ENCODE measurements around the gene LARP4B. TPM values are rescaled to one million over a fixed set of nuclear protein-coding genes. Genes with fewer than 3 reads are reported as not detected.

Gene LARP4B
- total RNA-seq, 1 experiment from 2014 or later = 122 TPM

DNA sequence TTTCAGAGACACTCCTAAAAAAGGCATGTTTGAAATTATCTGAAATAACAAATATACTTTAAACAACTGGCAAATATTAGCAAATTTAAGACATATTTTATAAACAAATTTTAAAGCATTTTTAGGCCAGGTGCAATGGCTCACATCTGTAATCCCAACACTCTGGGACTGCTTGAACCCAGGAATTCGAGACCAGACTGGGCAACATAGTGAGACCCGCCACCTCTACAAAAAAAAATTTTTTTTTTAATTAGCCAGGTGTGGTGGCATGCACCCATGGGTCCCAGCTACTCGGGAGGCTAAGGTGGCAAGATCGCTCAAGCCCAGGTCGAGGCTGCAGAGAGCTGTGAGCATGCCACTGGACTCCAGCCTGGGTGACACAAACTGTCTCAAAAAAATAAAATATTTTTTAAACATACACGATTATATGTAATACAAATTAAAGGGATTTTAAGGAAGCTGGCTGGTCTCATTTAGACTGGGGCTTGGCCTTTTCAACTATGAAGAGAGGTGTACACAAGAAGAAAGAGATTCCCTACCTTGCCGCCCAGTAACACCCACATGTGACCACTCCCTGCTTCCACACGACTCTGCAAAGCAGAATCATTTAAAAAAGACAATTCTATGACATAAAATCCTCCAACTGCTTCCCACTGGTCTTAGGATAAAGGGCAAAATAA, 7.5 kb downstream of the LARP4B start:
- intact Hi-C loops (cut with micrococcal nuclease) = no loop called here
- no peak overlapping the region for H2AFZ ChIP-seq (ENCODE audit: low read depth, low read length, poor library complexity, severe bottlenecking)
- H3K4me1 ChIP-seq (ENCODE audit: control insufficient read depth in 1 of 2, insufficient read depth in 2 of 2, low read length in 2 of 2) = no peaks in the 10 kb centered on the region
- no peak overlapping the region for H3K4me2 ChIP-seq (ENCODE audit: low read length)
- H3K79me2 ChIP-seq (ENCODE audit: insufficient read depth, low read length) = peaks cover 100% of the 10 kb centered on the region
- ChIA-PET POLR2A (no interaction called here), RAD21 (ENCODE audit: low non-redundant PET in 1 of 2, low total read pairs in 2 of 2, uncharacterized antibody in 2 of 2, unreplicated experiment in 2 of 2) (no interaction called here), CTCF (no interaction called here)
- no peak overlapping the region for H3K9ac ChIP-seq (ENCODE audit: low read length)
- H3K4me3 ChIP-seq (replicated peaks in 1 of 2; ENCODE audit: low read depth in 1 of 2, low read length in 2 of 2) = no peak overlapping the region
- ATAC-seq = no peak
- TF ChIP-seq POLR2A (IDR thresholded peaks at IDR 0.05; ENCODE audit: borderline replicate concordance, extremely low read depth, insufficient read depth, insufficient read length) (no peak), EGR1 (IDR thresholded peaks at IDR 0.05; ENCODE audit: low read depth) (no peak), FOSL1 (IDR thresholded peaks at IDR 0.05; ENCODE audit: low read depth) (no peak), CBX3 (IDR thresholded peaks at IDR 0.05; ENCODE audit: low read depth) (no peak), JUND (IDR thresholded peaks at IDR 0.05) (no peak), EZH2phosphoT487 (IDR thresholded peaks at IDR 0.05; ENCODE audit: borderline replicate concordance) (no peak), POLR2AphosphoS5 (IDR thresholded peaks at IDR 0.05; ENCODE audit: low read depth, low read length) (no peak), SIN3A (IDR thresholded peaks at IDR 0.05; ENCODE audit: low read depth) (no peak), SP1 (IDR thresholded peaks at IDR 0.05; ENCODE audit: low read depth) (no peak), TCF7L2 (IDR thresholded peaks at IDR 0.05; ENCODE audit: borderline replicate concordance, extremely low read depth, insufficient read depth, insufficient read length) (no peak), EZH2 (IDR thresholded peaks at IDR 0.05) (no peak), YY1 (IDR thresholded peaks at IDR 0.05; ENCODE audit: extremely low read depth, insufficient replicate concordance, low read depth, low read length) (no peak), ZNF274 (IDR thresholded peaks at IDR 0.05; ENCODE audit: low read depth, low read length) (no peak), ATF3 (IDR thresholded peaks at IDR 0.05) (no peak), ZFX (IDR thresholded peaks at IDR 0.05) (no peak), SRF (IDR thresholded peaks at IDR 0.05; ENCODE audit: low read depth) (no peak)
- TF ChIP-seq, protein P1, sequence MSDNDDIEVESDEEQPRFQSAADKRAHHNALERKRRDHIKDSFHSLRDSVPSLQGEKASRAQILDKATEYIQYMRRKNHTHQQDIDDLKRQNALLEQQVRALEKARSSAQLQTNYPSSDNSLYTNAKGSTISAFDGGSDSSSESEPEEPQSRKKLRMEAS (IDR thresholded peaks at IDR 0.05) = no peak
- TF ChIP-seq, protein P2, sequence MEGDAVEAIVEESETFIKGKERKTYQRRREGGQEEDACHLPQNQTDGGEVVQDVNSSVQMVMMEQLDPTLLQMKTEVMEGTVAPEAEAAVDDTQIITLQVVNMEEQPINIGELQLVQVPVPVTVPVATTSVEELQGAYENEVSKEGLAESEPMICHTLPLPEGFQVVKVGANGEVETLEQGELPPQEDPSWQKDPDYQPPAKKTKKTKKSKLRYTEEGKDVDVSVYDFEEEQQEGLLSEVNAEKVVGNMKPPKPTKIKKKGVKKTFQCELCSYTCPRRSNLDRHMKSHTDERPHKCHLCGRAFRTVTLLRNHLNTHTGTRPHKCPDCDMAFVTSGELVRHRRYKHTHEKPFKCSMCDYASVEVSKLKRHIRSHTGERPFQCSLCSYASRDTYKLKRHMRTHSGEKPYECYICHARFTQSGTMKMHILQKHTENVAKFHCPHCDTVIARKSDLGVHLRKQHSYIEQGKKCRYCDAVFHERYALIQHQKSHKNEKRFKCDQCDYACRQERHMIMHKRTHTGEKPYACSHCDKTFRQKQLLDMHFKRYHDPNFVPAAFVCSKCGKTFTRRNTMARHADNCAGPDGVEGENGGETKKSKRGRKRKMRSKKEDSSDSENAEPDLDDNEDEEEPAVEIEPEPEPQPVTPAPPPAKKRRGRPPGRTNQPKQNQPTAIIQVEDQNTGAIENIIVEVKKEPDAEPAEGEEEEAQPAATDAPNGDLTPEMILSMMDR (IDR thresholded peaks at IDR 0.05 in 2 of 3, conservative IDR thresholded peaks at IDR 0.05 in 1 of 3; ENCODE audit: borderline replicate concordance in 1 of 3, insufficient read depth in 1 of 3, low read depth in 2 of 3, low read length in 2 of 3) = no peak
- H3K9me2 ChIP-seq (ENCODE audit: insufficient read depth) = no peaks in the 10 kb centered on the region
- no peak for DNase-seq (ENCODE audit: low read depth, low spot score)
- H3K9me3 ChIP-seq (ENCODE audit: control insufficient read depth in 1 of 2, insufficient read depth in 1 of 2, low read depth in 1 of 2, low read length in 2 of 2) = no peaks in the 10 kb centered on the region
- H3K27ac ChIP-seq (ENCODE audit: low read depth, low read length) = no peak overlapping the region
- peaks cover 68% of the 10 kb centered on the region; the same call in 1 of the 2 replicates for H4K20me1 ChIP-seq (ENCODE audit: insufficient read depth)
- no peaks in the 10 kb centered on the region for H3K27me3 ChIP-seq (ENCODE audit: insufficient read depth, low read length)
- BruUV-seq (replicated peaks) = no TSS peak
- H3K36me3 ChIP-seq (ENCODE audit: control insufficient read depth in 1 of 2, insufficient read depth in 2 of 2, low read length in 2 of 2) = peaks cover 0 to 5% of the 10 kb centered on the region in 2 experiments; a peak in 2 of 4 replicates

All from HCT116 (cell line).